Activated CD8-positive, alpha-beta memory T cell treated with anti-CD3 and anti-CD28 coated beads, Interleukin-2, amount 10 ng/mL, durations not matched to agents 7 days and 5 days (primary cell): ENCODE measurements around the gene CAPN3. TPM values are rescaled to one million over a fixed set of nuclear protein-coding genes. Genes with fewer than 3 reads are reported as not detected.

Source experiments
- ATAC-seq: fragments of 150-1000 bp; cut with Tn5 transposase; one replicate; pipeline ENCODE4 v1.10.0; 2021; ENCODE audit warnings: moderate library complexity
- CTCF ChIA-PET: fragments of 350-600 bp; sonication (Branson Sonifier 250); formaldehyde crosslinking; loops from one replicate; lab custom pipeline; 2021; ENCODE audit warnings: antibody characterized with exemption; lab: Charles Lee
- DNase-seq: peaks from one replicate; pipeline ENCODE4 v3.0.0-alpha.2; 2020
- H3K27ac Mint-ChIP-seq: one replicate; pipeline ENCODE4 v1.8.0; 2021; ENCODE audit warnings: mild to moderate bottlenecking, mixed read lengths
- H3K27me3 Mint-ChIP-seq: one replicate; pipeline ENCODE4 v1.8.0; 2021; ENCODE audit warnings: mixed read lengths
- H3K36me3 Mint-ChIP-seq: one replicate; pipeline ENCODE4 v1.8.0; 2021; ENCODE audit warnings: mild to moderate bottlenecking, mixed read lengths
- H3K4me1 Mint-ChIP-seq: one replicate; pipeline ENCODE4 v1.8.0; 2021; ENCODE audit warnings: mixed read lengths
- H3K4me3 Mint-ChIP-seq: one replicate; pipeline ENCODE4 v1.8.0; 2021; ENCODE audit warnings: mild to moderate bottlenecking, moderate library complexity, mixed read lengths
- H3K9me3 Mint-ChIP-seq: one replicate; pipeline ENCODE4 v1.8.0; 2022; ENCODE audit warnings: low read depth, mixed read lengths
- total RNA-seq, 2 experiments: library from RNA; stranded (reverse); gene quantifications; one replicate each; pipeline ENCODE4 v1.2.3, GENCODE V29; 2021

CAPN3 gene
- total RNA-seq, 2 experiments from 2014 or later = 3.6 to 4.6 TPM

DNA sequence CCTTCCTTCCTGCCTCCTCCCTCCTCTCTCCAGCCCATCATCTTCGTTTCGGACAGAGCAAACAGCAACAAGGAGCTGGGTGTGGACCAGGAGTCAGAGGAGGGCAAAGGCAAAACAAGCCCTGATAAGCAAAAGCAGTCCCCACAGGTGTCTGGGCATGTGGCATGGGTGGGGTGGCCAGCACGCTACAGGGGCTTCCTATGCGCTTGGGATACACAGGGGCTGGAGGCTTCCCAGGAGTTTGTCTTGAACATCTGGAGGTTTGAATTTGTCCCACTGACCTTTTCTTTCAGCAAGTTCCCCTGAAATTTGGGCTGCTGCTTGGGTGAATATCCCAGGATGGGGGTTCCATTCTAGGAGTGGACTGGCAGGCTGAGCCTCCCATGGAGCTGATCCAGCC lies 48.9 kb downstream of the CAPN3 start:
- Mint-ChIP-seq H3K9me3 (no peaks in the 10 kb centered on the region), H3K36me3 (no peaks in the 10 kb centered on the region), H3K4me1 (peaks cover 2% of the 10 kb centered on the region), H3K27me3 (no peaks in the 10 kb centered on the region), H3K4me3 (no peak overlapping the region), H3K27ac (no peak overlapping the region)
- CTCF ChIA-PET = no interaction called here
- ATAC-seq (no peak), DNase-seq (no peak)

DNA sequence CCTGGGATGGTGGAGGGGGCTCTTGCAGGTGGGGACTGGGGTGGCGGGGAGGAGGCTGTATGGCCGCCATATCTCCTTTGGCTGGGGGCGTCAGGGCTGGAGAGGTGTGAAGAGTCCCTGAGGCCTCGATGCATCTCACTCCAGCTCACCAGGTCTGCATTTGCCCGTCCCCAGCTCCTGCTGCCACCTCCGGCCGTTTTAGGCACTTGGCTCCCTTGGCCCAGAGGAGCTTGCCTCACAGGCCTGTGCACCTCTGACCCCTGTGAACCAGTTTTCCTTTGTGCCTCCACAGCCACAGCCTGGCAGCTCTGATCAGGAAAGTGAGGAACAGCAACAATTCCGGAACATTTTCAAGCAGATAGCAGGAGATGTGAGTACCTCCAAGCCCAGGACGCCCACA lies 49.7 kb downstream of the CAPN3 start:
- no peak overlapping the region for H3K4me3 Mint-ChIP-seq
- no peaks in the 10 kb centered on the region for H3K27me3 Mint-ChIP-seq
- no peak overlapping the region for H3K27ac Mint-ChIP-seq
- no peaks in the 10 kb centered on the region for H3K4me1 Mint-ChIP-seq
- DNase-seq (no peak), ATAC-seq (no peak)
- no peaks in the 10 kb centered on the region for H3K36me3 Mint-ChIP-seq
- H3K9me3 Mint-ChIP-seq = no peaks in the 10 kb centered on the region
- CTCF ChIA-PET = no interaction called here

DNA sequence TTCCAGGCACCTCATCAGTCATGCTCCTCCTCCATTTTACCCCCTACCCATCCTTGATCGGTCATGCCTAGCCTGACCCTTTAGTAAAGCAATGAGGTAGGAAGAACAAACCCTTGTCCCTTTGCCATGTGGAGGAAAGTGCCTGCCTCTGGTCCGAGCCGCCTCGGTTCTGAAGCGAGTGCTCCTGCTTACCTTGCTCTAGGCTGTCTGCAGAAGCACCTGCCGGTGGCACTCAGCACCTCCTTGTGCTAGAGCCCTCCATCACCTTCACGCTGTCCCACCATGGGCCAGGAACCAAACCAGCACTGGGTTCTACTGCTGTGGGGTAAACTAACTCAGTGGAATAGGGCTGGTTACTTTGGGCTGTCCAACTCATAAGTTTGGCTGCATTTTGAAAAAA lies 52.6 kb downstream of the CAPN3 start:
- CTCF ChIA-PET = no interaction called here
- no peak overlapping the region for H3K4me3 Mint-ChIP-seq
- peaks cover 3% of the 10 kb centered on the region for H3K36me3 Mint-ChIP-seq
- ATAC-seq = no peak
- no peaks in the 10 kb centered on the region for H3K4me1 Mint-ChIP-seq
- no peak overlapping the region for H3K27ac Mint-ChIP-seq
- no peaks in the 10 kb centered on the region for H3K9me3 Mint-ChIP-seq
- H3K27me3 Mint-ChIP-seq = no peaks in the 10 kb centered on the region
- DNase-seq = no peak

DNA sequence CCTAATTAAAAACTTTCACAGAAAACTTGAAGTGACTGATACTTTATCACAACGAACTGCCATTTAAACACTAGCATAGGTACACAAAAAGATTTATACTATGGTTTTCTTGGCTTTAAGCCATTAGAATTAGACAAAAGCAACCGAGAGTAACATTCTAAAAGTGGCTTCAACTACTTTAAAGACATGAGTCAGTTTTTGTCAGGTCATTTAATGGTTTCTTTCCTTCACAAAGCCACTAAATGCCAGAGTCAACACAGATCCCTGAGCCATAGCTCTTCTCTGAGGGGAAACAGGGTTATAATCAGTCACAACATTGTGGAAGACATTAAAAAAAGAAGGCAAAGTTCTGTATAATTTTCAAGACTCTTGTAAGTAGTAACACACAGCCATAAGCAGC lies 54.6 kb downstream of the CAPN3 start:
- ATAC-seq (no peak), DNase-seq (no peak)
- Mint-ChIP-seq H3K27me3 (no peaks in the 10 kb centered on the region), H3K9me3 (no peaks in the 10 kb centered on the region), H3K27ac (no peak overlapping the region), H3K36me3 (peaks cover 8% of the 10 kb centered on the region), H3K4me1 (no peaks in the 10 kb centered on the region), H3K4me3 (no peak overlapping the region)
- CTCF ChIA-PET = no interaction called here

DNA sequence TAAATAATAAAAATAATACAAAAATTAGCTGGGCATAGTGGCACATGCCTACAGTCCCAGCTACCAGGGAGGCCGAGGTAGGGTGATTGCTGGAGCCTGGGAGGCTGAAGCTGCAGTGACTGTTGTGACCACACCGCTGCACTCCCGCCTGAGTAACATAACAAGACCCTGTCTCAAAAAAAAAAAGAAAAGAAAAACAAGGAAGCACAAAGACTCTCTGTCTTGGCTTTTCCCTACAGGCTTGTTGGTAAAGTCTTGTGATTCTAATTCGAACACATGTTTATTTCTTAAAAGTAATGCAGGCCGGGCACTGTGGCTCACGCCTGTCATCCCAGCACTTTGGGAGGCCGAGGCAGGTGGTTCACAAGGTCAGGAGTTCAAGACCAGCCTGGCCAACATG lies 60.1 kb downstream of the CAPN3 start:
- DNase-seq (no peak), ATAC-seq (no peak)
- CTCF ChIA-PET = no interaction called here
- H3K9me3 Mint-ChIP-seq = no peaks in the 10 kb centered on the region
- H3K4me1 Mint-ChIP-seq = no peaks in the 10 kb centered on the region
- H3K4me3 Mint-ChIP-seq = no peak overlapping the region
- no peak overlapping the region for H3K27ac Mint-ChIP-seq
- H3K36me3 Mint-ChIP-seq = peaks cover 33% of the 10 kb centered on the region
- H3K27me3 Mint-ChIP-seq = no peaks in the 10 kb centered on the region

DNA sequence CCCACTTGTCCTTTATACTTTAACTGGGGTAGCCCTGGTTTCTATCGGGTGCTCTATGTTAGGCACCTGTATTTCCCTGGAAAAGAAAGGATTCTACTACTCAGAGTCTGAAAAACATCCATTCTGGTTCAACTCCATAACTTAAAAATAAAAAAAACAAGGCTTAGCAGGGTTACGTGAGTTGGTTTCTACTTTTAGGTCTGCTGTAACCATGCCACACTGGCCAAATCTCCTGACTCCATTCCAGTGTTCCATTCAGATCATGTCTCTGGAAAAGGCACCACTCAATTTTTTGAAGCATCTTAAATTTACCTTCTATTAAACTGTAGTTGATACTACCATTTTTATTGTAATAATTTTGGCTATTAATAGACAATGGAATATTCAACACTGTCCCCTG lies 62.1 kb downstream of the CAPN3 start:
- no peak overlapping the region for H3K27ac Mint-ChIP-seq
- ATAC-seq (no peak), DNase-seq (no peak)
- H3K36me3 Mint-ChIP-seq = peaks cover 45% of the 10 kb centered on the region
- no peaks in the 10 kb centered on the region for H3K9me3 Mint-ChIP-seq
- CTCF ChIA-PET = no interaction called here
- H3K27me3 Mint-ChIP-seq = no peaks in the 10 kb centered on the region
- H3K4me3 Mint-ChIP-seq = no peak overlapping the region
- no peaks in the 10 kb centered on the region for H3K4me1 Mint-ChIP-seq

DNA sequence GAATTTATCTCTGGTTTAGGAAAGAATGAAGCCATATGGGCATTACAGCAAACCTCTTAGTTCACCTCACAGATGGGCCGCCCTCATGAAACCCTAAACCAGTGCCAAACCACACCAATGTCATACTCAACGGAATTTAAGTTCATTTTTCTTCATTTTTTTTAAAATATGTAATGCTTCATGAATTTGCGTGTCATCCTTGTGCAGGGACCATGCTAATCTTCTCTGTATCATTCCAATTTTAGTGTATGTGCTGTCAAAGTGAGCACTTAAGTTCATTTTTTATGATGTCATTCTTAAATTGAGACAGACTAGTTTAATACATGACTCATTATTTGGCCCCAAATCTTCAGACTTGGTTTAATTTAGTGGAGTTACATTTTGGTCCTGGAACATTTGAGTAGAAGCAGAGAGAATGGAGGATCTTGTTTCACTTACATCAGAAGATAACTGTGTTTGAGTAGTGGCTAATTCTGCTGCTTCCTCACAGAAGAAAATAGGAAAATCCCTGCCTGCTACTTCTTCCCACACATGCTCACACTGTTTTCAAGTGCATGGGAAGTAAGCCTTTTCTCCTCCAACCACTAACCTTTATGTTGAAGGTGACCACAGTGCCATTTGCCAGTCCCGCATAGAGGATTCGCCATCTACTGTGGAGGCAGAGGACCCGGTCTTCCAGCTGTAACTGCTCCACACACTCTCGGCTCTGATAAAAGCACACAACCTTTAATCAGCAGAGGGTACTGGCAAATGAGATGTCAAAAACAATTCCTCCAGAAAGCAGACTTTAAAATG lies 68.3 kb downstream of the CAPN3 start:
- ATAC-seq = no peak
- Mint-ChIP-seq H3K9me3 (no peaks in the 10 kb centered on the region), H3K4me3 (no peak overlapping the region), H3K27me3 (no peaks in the 10 kb centered on the region), H3K4me1 (no peaks in the 10 kb centered on the region), H3K36me3 (peaks cover 47% of the 10 kb centered on the region), H3K27ac (no peak overlapping the region)
- CTCF ChIA-PET = no interaction called here
- DNase-seq = no peak

DNA sequence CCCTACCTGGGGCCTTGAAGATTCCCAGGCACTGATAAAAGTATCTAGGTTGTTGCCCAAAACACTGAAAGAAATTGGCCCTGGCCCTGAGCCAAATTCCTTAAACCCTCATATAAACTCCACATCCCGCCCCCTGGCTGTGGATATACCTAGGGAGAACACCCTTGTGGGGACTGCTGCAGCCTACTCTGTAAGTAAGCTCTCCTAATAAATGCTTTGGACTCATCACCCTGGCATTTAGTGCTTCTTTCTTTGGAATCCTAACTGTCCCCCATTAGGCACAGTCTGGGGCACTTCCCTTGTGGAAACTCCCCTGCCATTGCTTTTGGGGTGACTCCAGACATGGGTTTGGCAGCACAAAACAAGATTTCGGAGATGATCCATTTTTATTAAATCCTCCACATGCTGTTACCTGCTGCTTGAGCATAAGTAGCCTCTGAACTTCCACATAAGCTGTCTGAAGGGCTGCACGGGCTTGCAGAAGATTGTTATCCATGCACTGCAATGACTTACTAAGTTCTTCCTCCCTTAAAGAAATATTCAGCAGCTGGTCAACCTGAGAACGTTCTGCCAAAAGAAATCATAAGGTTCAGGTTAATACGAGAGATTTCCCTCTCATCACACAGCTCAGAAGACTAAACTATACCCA lies 85.2 kb downstream of the CAPN3 start:
- Mint-ChIP-seq H3K4me1 (no peaks in the 10 kb centered on the region), H3K9me3 (no peaks in the 10 kb centered on the region), H3K27me3 (no peaks in the 10 kb centered on the region), H3K36me3 (peaks cover 23% of the 10 kb centered on the region), H3K4me3 (no peak overlapping the region), H3K27ac (no peak overlapping the region)
- CTCF ChIA-PET = no interaction called here
- DNase-seq (no peak), ATAC-seq (no peak)

DNA sequence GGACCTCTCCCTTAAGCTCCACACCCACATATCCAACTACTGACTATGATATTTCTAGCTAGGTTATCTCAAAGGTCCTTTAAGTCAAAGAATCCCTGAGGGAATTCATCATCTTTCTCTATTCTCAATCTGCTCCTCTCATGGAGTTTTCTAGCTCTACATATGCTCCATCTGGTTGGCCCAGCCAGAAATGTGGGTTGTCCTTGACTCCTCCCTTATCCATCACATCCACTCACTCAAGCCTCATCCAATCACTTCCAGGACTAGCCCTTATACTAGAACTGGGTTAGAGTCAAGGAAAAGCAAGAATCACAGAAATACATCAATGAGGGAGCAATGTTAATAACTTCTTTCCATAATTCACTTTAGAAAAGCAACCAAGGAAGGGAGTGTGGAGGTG lies 86.2 kb downstream of the CAPN3 start:
- no peak overlapping the region for H3K27ac Mint-ChIP-seq
- CTCF ChIA-PET = no interaction called here
- H3K36me3 Mint-ChIP-seq = peaks cover 24% of the 10 kb centered on the region
- no peaks in the 10 kb centered on the region for H3K9me3 Mint-ChIP-seq
- DNase-seq (no peak), ATAC-seq (no peak)
- H3K27me3 Mint-ChIP-seq = no peaks in the 10 kb centered on the region
- H3K4me1 Mint-ChIP-seq = no peaks in the 10 kb centered on the region
- H3K4me3 Mint-ChIP-seq = no peak overlapping the region

DNA sequence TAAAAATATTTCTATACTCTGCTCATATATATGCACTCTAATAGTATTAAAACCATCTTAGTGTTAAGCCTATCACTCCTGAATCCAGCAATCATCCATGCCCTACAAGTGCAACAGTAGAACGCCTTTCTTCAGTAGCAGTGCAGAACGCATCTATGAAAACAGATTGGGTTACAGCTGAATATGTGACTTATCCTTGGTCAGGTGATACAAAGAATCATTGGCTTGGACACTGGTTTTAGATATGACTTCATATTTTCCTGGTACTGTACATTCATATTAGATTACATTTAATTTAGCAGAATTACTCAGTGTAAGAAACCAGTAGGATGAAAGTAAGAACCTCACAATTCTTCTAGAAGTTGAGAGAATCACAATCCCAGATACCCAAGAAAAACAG lies 88.3 kb downstream of the CAPN3 start:
- Mint-ChIP-seq H3K9me3 (no peaks in the 10 kb centered on the region), H3K36me3 (peaks cover 32% of the 10 kb centered on the region)

DNA sequence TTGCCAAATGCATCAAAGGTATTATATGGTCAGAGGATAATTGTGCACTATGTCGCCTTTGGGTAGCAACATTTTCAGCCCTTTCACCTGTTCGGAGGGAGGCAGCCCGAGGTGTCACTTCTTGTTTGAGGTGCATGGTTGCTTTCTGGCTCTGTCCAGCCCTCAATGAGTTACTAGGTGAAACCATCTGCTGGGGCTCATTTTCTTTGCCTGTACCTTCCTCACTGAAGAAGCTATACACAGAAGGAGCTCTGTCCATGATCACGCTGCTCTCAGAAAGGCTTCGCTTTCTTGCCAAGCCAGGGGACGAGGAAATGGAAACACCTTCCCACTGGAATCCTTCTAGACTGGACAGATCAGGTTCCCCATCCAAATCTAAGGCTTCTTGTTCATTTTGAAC lies 89.0 kb downstream of the CAPN3 start:
- no peak overlapping the region for H3K4me3 Mint-ChIP-seq
- no peaks in the 10 kb centered on the region for H3K4me1 Mint-ChIP-seq
- peaks cover 32% of the 10 kb centered on the region for H3K36me3 Mint-ChIP-seq
- no peak for ATAC-seq
- DNase-seq = no peak
- H3K9me3 Mint-ChIP-seq = no peaks in the 10 kb centered on the region
- H3K27ac Mint-ChIP-seq = no peak overlapping the region
- CTCF ChIA-PET = interaction anchor here (0.6 to 1.1 kb wide), 2 partner anchors 10 to 62 kb away, joined by 3 to 4 read pairs; no protein-coding TSS in a partner anchor
- H3K27me3 Mint-ChIP-seq = no peaks in the 10 kb centered on the region

More for the DNA sequence above, 88.3 kb downstream of the CAPN3 start:
- no peak overlapping the region for H3K27ac Mint-ChIP-seq
- ATAC-seq (no peak), DNase-seq (no peak)
- no peak overlapping the region for H3K4me3 Mint-ChIP-seq
- no peaks in the 10 kb centered on the region for H3K4me1 Mint-ChIP-seq
- CTCF ChIA-PET = interaction anchor here (1.0 kb wide), 1 partner anchor 15 kb away, joined by 3 read pairs; no protein-coding TSS in a partner anchor
- no peaks in the 10 kb centered on the region for H3K27me3 Mint-ChIP-seq

DNA sequence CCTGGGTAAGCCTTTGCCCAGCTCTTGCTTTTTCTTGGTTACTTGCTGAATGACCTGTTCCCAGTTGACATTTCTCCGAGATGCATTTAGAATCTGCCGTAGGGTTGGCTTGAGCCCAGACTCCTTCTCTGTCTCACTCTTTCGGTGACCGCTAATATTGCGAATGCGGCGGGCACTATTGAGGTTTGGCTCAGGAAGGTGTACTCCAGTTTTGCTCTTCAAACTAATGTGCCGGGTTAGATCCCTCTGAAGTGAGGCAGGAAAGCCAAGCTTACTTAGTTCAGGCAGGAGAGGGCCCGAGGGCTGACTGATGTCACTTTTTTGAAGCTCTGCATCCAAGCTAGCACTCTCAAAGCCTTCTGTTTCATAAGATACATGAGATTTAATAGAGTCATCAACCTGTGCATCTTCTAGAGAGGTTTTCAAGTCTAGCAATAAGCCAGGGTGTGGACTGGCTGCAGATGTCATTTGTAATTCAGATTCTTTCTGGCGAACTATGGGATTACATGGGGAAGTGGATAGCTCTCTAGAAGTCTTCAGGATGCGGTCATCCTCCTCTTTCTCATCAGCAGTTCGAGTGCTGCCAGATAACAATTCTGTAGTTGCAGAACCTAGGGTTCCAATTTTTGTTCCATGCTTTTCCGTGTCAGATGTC lies 90.6 kb downstream of the CAPN3 start:
- CTCF ChIA-PET = no interaction called here
- ATAC-seq (no peak), DNase-seq (no peak)

DNA sequence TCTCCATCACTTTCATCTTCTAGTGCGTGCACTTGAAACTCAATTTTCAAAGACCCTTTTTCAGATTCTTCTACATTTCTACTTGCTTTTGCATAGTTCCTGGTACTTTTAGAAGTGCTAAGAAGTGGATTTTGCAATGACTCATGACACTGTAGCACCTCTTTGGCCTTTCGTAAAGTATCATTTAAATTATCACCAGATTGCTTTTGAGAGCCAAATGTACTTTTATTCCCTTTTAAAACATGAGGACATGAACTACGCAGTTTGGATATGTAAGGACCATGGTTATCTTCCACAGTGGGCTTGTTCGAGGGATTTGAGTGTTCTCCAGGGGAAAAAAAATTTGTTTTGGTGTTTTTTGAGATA lies 91.1 kb downstream of the CAPN3 start:
- CTCF ChIA-PET = no interaction called here
- H3K4me3 Mint-ChIP-seq = no peak overlapping the region
- no peaks in the 10 kb centered on the region for H3K4me1 Mint-ChIP-seq
- no peaks in the 10 kb centered on the region for H3K27me3 Mint-ChIP-seq
- ATAC-seq (no peak), DNase-seq (no peak)
- peaks cover 32% of the 10 kb centered on the region for H3K36me3 Mint-ChIP-seq
- no peak overlapping the region for H3K27ac Mint-ChIP-seq
- no peaks in the 10 kb centered on the region for H3K9me3 Mint-ChIP-seq

More for the DNA sequence above, 90.6 kb downstream of the CAPN3 start:
- H3K27ac Mint-ChIP-seq = no peak overlapping the region
- peaks cover 32% of the 10 kb centered on the region for H3K36me3 Mint-ChIP-seq
- no peaks in the 10 kb centered on the region for H3K9me3 Mint-ChIP-seq
- H3K4me1 Mint-ChIP-seq = no peaks in the 10 kb centered on the region
- no peaks in the 10 kb centered on the region for H3K27me3 Mint-ChIP-seq
- H3K4me3 Mint-ChIP-seq = no peak overlapping the region

DNA sequence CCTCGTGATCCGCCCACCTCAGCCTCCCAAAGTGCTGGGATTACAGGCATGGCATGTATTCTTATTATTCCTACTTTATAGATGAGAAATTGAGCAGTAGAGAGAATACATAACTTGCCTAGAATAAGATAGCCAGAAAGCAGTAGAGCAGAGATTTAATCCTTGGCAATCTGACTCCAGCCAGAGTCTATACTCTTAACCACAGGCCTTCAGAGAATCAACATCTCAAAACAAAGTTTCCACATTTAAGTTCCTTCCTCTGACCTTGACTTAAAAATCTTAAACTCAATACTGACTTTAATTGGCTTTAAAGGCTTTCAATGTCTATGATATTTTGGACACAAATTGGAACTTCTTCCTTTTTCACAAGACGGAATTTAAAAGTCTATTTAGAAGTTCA lies 94.5 kb downstream of the CAPN3 start:
- H3K36me3 Mint-ChIP-seq = peaks cover 23% of the 10 kb centered on the region
- CTCF ChIA-PET = interaction anchor here (0.7 kb wide), 1 partner anchor 758 kb away, joined by 3 read pairs; no protein-coding TSS in a partner anchor
- no peak overlapping the region for H3K4me3 Mint-ChIP-seq
- ATAC-seq (no peak), DNase-seq (no peak)
- H3K27ac Mint-ChIP-seq = no peak overlapping the region
- no peaks in the 10 kb centered on the region for H3K27me3 Mint-ChIP-seq
- H3K4me1 Mint-ChIP-seq = no peaks in the 10 kb centered on the region
- no peaks in the 10 kb centered on the region for H3K9me3 Mint-ChIP-seq
